Activated naive CD8-positive, alpha-beta T cell treated with anti-CD3 and anti-CD28 coated beads, Interleukin-2, amount 50 U/mL, for 16 hours (primary cell): ENCODE results near the gene DRD5.

Source experiments
- DNase-seq: peaks from one replicate; pipeline ENCODE4 v3.0.0-alpha.2; 2020; ENCODE audit warnings: low read depth, low spot score

The DRD5 gene

DNA sequence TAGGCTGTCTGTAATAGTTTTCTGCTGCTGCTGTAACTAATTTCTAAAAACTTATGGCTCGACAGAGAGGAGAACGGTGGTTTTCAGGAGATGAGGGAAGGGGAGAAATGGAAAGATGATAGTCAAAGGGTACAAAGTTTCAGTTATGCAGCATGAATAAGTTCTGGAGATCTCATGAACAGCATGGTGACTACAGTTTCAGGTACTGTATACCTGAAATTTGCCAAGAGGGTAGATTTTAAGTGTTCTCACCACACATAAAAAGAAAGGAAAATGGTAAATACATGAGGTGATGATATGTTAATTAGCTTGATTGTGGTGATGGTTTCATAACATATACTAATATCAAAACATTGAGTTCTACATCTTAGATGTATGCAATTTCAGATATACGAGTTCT is 34.9 kb downstream of the DRD5 start:
- DNase-seq = no peak

DNA sequence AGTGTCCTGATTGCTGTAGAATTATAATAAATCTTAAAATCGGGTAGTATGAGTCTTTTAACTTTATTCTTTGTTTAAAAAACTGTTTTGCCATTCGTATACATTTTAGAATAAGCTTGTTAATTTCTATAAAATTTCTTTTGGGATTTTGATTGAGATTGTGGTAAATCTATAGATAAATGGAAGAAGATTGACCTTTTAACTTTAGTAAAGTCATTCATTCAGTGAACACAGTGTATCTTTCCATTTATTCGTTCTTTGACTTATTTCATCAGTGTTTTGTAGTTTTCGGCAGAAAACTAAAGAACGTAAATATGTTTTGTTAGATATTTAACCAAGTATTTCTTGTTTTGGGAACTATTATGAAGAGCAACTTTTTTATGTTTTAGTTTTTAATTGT is 38.9 kb downstream of the DRD5 start:
- DNase-seq = no peak

DNA sequence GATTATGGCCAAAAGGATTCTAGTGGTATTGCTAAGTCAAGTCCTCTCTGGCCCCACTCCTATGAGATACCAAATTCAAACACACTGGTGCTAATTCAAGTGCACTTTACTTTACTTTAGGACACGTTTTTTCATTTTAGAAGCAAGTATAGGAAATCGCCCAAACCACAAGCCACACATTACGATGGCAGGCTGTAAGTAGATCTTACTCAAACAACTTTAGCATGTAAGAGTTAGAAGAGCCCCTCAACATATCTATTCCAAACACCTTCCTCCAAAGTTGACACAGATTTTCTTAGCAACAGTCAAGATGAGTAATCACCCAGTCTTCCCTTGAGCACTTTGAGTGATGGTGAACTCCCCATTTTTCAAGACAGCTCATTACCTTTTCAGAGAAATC is 43.6 kb downstream of the DRD5 start:
- no peak for DNase-seq

DNA sequence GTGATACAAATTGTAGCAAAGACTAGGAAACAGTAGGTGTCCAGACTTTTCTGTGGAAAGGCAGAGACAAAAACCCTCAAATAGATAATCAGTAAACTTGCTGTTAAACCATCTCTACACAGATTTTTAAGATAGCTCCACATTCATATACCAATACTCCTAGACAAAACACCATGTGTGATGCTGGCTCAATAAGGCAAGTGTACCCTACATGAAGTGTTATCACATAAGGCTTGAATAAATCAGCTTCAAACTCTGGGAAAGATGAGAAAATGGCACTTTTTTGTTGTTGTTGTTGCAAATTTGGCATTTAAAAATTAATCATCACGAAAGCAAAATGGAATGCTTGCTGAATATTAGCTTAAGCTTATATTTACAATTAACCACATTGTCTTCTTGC is 45.1 kb downstream of the DRD5 start:
- DNase-seq = no peak

DNA sequence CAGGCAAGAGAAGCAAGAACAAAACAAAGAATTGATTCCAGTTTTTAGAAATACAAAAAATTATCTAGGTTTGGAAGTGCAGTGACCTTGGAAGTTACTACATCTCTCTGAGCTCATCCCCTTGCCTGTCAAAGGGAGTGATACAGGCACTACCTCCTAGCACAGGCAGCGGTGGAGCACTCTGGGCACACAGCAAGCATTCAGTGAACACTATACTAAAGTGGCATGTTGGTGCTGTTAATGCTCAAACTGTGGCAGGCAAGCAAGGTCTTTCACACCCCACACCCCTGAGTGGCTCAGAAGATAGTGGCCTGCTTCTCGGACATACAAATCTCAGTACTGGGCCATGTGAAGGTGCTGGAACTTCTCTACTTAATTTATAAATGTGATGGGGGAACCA is 51.2 kb downstream of the DRD5 start:
- no peak for DNase-seq

DNA sequence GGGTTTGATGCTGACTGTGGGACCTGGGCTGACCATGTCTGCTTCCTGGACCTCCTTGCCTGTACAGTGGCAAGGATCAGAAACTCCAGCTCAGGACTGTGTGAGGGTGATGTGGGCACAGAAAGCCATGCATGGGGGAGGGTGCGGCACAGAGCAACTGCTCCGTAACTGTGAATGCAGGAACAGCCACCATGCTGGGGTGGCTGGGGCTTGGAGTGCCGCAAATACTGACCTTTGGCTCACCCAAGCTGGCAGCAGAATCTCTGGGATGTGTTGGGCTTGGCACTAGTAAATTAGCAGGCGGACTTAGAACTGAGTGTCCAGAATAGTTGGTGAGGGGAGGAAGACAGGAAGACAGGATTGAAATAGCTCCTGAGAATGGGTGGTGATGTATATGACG is 52.0 kb downstream of the DRD5 start:
- no peak for DNase-seq
